GM21526 (cell line): ENCODE measurements around the gene AKR1C1.
"Not testable (repeated sequence)": the region's sequence is repeated elsewhere in the genome, so short reads cannot be mapped to it uniquely, and the experiment has no call there.

ENCODE experiments used
- ATAC-seq: cut with Tn5 transposase; IDR thresholded peaks from one replicate; pipeline ENCODE4 v1.9.1; 2021; ENCODE audit warnings: moderate library complexity; ENCODE audit not compliant: unreplicated experiment, low FRiP score

Gene AKR1C1

DNA sequence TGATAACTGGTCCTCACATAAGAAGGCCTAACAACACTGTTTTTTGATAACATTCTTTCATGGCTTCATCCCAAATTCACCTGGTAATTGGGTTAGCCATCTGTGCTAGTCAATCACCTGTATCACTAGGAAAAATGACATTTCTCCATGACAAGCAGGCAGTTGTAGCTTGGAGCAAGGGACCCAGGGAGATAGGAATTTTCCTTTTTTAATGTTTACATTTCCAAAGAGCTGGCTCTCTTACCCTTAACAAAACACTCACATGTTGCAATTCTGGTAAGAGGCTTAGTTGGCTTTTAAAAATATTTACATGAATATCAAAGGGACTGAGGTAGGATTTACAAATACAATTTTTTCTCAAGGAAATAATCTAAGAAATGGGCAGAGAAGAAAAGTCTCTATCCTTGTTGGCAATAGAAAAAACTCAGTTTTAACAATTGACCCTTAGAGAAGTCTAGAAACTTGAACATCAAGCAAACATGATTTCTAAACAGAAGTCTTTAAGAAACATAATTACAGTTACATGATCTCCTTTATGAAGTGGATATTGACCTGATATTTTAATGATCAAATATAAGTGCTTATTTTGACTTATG, 16.1 kb upstream of the AKR1C1 start:
- ATAC-seq, result no peak

DNA sequence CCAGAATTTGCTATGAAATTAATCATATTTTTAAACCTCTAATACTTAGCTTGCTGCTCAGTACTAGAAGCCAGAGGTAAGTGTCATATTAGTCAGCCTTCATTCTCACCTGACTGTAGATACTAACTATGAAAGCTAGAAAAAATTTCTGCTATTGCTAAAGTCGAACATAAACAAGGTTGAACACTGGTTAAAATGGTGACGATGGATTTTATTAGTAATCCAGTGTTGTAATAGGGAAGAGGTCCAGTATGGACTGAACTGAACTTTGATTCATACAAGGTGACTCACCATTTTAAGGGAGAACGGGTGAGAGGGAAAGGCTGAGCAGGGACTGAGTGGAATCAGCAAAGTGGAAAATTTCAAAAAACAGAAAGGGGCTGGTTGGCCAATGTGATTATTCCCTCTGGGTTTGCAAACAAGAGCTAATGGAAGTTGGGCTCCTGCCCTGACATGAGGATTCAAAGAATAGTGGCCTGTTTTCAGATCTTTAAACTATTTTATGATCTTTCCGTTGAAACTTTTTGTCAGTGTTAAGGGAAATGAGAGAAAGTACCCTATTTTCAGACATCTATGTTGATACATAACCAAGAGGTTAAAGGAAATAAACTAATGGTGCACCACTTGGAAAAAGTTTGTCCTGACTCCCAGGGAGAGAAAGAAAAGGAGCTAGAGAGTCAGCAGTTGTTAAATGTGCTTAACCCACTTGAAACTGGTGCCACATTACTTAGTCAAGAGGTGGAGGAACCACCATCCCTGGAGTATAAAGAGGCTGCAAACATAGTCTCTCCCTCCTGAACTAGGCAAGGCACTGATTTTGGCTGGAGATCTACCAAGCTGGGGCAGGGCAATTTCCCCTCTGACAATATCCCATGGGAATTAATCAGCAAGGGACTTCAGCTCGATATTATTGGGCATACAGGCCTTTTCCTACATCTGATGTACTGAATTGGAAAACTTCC, 15.3 kb upstream of the AKR1C1 start:
- no peak for ATAC-seq

DNA sequence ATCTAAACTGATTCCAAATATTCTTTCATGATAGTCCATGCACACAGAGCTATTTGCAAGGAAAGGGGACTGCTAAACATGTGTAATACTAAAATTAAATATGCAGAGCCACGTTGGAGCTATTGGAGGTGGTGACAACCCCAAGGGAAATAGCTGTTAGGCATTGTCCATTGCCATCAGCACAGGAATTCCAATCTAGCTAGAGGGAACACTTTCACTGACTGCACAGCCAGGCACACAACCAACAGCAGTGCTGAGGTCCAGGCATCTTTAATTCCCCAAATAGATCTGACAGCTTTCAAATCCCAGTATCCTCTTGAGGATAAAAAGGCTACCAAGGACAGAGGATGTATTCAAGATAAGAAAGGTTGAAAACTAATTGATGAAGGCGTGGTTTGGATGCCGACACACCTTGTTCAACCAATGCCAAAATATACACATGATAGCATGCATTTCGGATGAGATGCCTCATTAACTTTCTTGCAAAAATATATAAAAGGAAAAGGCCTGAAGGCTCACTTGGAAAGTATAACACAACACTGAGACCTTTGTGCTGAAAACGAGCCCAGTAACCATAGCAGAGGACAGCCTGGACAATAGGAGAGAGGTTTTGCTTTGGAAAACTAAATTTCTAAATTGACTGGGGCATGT, 11.6 kb upstream of the AKR1C1 start:
- not testable (repeated sequence) for ATAC-seq

DNA sequence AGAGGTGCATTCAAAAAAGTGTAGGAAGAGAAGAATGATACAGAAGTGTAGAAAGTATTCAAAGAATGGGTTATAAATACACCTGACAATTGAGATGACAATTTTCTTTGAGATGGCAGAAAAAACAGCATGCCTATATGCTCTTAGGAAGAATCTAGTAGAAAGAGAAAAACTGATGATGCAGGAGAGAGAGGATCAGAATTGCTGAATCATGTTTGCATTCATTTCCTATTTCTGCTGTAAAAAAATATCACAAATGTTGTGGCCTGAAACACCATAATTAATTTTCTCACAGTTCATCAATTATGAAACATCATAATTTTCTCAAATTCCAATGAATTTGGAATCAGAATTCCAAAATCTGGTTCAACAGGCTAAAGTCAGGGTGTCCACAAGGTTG, 9.8 kb upstream of the AKR1C1 start:
- ATAC-seq, result no peak

DNA sequence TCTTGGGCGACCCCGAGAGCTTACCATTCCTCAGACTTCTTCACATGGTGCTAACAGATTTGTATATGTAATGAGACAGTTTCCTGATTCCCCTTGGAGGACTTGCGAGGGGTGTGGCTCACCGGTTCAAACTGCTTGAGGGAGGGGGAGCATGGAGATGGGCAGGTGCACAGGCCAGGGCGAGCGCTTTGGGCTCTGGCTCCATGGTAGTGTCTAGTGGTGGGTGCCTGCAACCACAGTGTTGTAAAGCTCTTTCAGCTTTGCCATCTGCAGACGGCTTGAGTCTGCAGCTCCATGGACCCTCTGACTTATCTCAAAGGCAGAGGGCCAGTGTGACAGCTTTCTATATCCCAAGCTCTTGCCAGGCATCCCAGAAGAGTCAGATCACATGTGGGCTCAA, 7.1 kb upstream of the AKR1C1 start:
- not testable (repeated sequence) for ATAC-seq

DNA sequence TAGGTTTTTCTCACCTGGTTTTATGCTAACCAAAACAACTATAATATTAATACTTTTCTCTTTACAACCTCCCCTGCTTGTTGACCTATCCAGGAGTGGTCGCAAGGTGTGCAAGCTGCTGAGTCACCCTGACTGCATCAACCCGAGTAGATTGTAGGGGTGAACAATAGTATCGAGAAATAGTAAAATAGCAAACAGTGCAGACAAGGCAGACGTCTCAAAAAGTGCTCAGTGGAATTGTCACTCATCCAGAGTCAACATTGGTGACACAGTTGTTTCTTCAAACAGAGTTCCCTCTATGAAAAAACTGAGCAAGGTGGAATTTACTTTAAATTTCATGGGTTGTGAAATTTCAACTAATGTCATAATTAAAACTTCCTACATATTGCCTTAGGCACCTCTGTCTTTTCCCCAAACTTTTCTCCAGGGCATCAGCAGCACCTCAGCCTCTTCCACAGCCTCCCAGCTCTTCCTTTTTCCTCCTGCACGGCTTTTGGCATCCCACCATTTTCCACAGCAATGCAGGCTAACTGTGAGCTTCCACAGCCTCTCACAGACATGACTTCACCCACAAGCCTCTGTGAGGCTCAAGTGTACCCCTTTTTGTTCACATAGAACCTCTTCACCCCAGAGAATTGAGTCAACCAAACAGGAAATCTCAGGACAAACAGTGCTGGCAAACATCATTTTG, 6.1 kb upstream of the AKR1C1 start:
- ATAC-seq, result not testable (repeated sequence)

DNA sequence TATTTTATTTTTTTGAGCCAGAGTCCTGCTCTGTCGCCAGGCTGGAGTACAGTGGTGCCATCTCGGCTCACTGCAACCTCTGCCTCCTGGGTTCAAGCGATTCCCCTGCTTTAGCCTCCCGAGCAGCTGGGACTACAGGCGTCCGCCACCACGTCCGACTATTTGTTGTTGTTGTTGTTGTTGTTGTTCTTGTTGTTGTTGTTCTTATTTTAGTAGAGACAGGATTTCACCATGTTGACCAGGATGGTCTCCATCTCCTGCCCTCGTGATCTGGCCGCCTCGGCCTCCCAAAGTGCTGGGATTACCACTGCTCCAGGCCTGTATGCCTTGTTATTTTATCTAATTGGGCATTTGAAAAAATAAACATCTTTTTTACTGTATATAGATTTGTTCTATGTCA, 1.7 kb upstream of the AKR1C1 start:
- not testable (repeated sequence) for ATAC-seq

DNA sequence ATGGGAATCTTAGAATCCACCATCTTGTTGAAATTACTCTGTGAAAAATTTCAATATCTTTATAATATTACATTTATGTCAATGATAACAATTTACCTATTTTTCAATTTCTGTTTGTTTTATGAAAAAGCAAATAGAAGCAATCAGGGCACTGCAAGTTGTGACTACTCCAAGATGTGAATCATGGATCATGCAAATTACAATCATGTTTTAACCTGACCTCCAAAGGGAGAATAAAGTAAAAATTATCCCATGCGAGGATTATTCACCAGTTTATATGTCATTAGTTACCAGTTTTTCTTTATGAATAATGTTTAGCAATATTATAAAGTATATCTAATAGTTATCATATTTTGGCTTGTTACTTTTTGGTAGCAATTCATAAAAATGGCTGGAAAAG, 907 bp upstream of the AKR1C1 start:
- ATAC-seq, result not testable (repeated sequence)

DNA sequence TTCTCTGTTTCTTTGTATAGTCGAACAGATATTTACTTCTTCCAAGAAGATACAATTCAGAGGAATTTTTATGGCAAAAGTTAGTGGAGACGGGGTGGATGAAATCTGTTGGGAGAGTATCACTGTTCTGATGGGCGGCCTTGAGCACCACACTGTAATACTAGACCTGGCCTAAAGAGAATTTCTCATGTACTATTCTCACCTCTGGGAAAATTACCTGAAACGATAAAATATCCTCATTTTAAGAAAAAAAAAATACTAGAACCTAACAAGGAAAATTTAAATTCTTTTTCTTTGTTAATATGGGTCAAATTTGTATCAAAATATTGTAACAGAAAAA, 570 bp downstream of the AKR1C1 start:
- ATAC-seq, result not testable (repeated sequence)

DNA sequence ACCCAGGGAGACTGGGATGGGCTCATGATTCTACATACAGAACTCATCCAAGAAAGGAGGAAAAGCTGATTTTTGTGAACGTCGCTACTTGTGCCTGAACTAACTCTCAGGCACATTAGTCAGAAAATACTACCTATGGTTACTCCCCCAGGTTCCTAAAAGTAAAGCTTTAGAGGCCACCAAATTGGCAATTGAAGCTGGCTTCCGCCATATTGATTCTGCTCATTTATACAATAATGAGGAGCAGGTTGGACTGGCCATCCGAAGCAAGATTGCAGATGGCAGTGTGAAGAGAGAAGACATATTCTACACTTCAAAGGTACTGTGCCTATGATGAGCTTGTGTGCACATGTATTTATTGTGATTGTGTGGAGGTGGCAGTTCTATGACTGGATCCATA, 2.5 kb downstream of the AKR1C1 start:
- not testable (repeated sequence) for ATAC-seq

DNA sequence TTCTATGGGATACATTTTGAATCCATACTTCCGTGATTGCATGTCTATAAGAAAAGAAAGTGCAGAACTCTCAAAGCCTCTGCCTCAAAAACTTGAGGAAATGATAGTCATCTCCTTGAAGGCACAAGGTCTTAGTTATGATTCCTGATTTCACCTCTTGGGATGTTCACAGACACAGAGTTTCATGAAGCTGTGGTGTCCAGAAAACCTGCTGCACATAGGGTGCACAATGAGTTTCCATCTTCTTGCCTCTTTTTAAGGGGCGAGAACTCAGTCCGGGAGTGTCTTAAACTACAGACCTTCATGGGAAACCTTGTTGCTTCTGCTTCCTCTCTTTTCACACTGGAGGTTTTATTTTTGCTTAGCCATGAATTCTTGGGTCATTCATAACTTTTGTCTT, 4.0 kb downstream of the AKR1C1 start:
- ATAC-seq, result not testable (repeated sequence)

DNA sequence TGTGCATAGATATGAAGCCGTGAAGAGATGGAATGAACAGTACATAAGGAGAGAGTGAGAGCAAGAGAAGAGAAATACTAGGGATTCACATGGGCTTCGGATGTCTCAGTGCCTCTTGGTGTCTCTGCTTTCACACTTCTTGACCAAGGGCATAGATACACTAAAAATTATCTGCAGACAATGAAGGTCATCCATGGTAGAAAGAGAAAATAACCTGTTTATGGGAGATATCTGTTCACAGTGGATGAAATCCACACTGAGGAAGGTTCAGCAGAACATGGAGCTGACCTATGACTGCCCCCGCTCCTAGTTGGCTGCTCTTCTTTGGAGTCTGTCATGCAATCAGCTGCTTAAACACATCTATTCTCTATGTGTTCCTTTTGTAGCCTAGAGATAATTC, 6.1 kb downstream of the AKR1C1 start:
- ATAC-seq, result not testable (repeated sequence)

DNA sequence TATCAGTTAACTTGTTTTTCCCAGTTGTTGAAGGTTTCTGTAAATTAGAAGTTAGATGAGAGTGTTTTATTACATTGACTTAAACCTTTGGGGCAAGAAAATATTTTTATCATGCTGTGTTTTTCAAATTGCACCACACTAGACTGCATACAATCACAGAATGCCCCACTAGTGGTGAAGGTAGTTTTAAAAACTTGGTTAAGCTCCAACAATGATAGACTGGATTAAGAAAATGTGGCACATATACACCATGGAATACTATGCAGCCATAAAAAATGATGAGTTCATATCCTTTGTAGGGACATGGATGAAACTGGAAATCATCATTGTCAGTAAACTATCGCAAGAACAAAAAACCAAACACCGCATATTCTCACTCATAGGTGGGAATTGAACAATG, 7.1 kb downstream of the AKR1C1 start:
- ATAC-seq, result not testable (repeated sequence)

DNA sequence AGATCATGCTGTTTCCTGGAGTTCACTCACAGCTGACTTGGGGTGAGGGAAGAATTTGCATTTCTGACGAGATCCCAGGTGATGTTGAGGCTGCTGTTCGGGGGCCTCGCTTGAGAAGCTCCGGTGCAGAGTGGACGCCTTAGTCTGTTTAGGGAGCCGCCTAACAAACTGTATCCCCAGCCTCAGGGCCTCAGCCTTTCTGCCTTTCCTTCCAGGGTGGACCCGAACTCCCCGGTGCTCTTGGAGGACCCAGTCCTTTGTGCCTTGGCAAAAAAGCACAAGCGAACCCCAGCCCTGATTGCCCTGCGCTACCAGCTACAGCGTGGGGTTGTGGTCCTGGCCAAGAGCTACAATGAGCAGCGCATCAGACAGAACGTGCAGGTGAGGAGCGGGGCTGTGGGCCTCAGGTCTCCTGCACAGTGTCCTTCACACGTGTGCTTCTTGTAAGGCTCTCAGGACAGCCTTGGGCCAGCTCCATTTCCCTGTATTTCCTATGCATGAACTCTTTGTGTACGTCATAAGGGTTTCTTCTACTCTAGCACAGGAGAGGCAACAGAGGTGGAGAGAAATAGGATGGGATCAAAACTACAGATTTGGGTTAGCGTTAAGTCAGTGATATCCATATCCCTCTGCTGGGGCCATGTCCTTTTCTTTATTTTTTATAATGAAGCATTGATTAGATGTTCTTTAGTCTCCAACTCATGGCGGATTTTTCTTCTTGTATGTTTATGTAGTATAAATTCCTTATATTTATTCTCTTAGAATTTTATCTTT, 9.3 kb downstream of the AKR1C1 start:
- ATAC-seq, result not testable (repeated sequence)

DNA sequence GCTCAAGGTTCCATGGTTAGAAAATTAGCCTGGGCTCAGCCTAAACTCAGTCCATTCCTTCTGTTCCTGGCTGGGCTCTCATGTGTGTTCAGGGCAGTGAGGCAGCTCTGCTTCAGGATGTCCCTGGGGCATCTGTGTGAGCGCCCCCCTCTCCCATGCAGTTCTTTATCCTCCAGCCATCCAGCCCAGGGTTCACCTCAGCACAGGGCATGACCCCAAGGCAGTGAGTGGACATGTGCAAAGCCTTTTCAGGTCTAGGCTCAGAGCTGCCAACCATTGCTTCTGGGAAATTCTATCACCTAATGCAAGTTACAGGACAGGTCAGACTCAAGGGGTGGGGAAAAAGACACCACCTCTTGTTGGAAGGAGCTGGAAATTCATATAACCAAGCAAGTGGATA, 10.1 kb downstream of the AKR1C1 start:
- ATAC-seq, result not testable (repeated sequence)

DNA sequence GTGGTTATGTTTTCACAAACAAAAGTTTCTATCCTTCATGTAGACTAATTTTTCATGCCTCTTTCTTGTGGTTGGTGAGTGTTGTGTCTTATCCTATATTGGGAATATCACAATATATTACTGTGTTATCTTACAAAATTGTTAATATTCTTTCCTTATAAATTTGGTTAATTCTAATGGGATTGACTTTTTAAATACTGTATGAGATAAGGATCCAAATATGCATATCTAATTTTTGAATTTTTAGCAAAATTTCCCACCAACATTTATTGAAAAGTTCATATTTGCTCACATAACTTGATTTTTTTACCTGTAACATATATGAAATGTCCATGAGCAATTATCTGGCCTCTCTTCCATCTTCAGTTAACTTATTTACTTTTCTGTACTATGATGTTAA, 11.2 kb downstream of the AKR1C1 start:
- ATAC-seq, result not testable (repeated sequence)

DNA sequence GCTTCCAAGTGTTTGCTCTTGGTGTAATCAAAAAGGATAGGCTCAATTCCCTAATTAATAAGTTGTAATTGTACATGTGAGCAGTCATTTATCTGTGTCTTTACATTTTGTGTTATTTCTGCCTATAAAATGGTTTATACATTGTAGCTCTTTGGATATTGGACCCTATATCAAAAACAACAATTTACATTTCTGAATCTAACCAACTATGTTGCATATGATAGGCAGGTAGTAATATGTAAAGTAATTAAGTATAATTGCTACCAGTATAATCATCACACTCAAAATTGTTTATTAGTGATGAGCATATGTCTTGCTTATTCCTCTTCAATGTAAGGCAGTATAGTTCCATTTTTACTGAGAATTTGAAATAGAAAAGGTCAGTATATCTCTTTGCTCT, 13.8 kb downstream of the AKR1C1 start:
- no peak for ATAC-seq

DNA sequence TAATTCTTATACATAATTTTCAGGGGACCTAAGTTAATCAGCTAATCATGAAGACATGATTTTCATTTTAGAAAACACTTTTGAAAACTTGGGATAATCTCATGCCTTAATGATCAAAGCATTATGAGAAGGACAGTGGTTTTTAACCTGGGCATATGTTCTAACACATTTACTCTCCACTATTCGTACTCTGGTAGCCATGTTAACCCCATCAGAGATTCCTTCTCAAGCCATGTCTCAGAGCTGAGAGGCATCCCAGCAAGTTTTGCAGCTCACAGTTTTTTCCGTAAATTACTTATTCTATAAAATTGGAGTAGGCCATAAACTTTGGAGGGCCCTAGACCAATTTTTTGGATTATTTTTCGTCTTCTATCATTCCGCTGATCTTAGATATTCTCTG, 15.7 kb downstream of the AKR1C1 start:
- no peak for ATAC-seq

DNA sequence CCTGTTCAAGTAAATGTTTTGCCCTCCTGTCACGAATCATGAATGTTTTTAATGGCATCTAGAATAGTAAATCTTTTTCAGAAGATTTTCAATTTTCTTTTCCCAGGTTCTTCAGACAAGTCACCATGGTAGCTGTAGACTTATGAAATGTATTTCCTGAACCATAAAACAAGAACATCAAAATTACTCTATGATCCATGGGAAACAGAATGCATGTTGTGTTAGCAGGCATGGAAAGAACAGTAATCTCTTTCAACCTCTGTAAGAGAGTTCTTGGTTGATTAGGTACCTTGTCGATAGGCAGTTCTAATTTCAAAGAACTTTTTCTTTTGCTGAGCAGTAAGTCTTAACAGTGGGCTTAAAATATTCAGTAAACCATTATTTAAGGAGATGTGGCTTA, 17.6 kb downstream of the AKR1C1 start:
- ATAC-seq, result no peak
